Activated CD4-positive, alpha-beta T cell treated with anti-CD3 and anti-CD28 coated beads, Interleukin-2, amount 50 U/mL, for 4 hours (primary cell): Measurements from ENCODE around the gene FGF13.

Source experiments
- DNase-seq, 2 experiments: peaks; one replicate each; pipeline ENCODE4 v3.0.0-alpha.2; 2020

Gene FGF13

GRCh38 chrX:138711399-138712347, at the start of gene FGF13:
Gene FGF13, minus strand, starts transcription at chrX:138711717. Its CDS starts 714 bp downstream, at chrX:138711003.
- no peak for DNase-seq

- DNase-seq, result no peak
These were observed 47.9 kb upstream of the FGF13 start for GRCh38 chrX:138759217-138759943.

- DNase-seq, result no peak
These were observed 44.7 kb upstream of the FGF13 start for GRCh38 chrX:138756234-138756633.

DNA sequence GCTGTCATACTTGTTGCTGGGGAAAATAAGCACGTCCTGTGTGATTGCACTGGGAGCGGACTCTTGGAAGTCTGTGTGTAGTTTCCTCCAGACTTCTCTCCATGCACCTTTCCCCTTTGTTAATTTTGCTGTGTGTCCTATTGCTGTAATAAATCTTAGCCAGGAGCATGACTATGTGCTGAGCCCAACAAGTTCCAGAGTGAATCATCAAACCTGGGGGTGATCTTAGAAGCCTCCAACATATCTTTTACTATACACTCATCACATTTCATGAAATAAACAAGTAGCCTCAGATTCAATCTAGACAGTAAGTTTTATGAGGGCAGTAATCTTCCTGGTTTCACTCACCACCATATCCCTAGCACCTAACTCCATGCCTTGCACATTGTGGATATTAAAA, 43.3 kb upstream of the FGF13 start:
- no peak for DNase-seq

DNA sequence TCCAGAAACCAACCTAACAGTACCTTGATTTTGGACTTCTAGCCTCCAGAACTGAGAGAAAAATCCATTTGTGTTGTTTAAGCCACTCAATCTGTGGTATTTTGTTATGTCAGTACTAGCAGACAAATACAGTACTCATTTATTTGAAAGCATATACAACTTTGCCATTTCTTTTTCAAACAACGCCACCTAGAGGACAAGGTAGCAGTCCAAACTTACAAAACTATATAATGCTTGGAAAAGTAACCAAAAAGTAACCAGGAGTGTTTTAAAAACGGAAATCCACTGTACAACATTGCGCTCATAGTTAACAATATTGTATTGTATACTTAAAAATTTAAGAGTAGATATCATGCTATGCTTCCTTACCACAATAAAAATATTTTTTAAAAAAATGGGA, 37.0 kb upstream of the FGF13 start:
- DNase-seq, result no peak

GRCh38 chrX:138745196-138745595, 33.7 kb upstream of the FGF13 start:
- no peak for DNase-seq

- no peak for DNase-seq
These were observed 30.7 kb upstream of the FGF13 start for GRCh38 chrX:138742217-138742616.

DNA sequence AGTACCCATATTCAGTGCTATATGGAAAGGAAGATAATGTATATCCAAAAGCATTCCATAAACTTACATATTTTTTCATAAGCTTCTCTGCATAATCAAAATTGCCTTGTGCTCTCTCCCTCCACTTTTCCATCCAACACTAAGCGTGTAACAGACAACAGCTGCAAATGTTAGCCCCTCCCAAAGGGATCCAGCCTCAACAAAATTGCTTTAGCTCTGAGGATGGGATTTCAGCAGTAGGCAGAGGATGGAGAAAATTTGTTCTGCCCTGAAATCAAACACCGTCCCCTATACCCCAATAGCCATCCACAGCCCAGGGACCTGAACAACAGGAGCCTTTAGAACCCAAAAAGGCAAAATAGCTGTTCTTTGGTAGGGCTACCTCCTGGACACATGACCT, 28.8 kb upstream of the FGF13 start:
- DNase-seq, result no peak

GRCh38 chrX:138723301-138723700, 11.8 kb upstream of the FGF13 start:
- no peak for DNase-seq

DNA sequence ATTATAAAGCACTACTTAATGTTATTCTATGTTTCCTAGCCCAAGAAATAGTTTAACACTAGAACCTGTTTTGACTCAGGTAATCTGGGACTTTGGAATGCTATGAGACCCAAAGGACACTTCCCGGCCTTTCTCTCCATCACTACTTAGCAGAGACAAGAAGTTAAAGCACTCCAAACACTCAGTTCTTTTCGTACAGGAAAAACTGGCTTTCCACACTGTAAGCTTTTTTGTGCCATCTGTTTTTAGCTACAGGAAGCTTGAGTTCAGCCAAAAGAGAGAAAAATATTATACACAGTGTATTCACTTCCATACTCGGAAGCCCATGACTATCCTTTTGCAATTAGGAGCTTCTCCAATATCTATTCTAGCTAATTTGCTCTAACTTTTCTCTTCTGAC, 7.9 kb upstream of the FGF13 start:
- DNase-seq, result no peak

DNA sequence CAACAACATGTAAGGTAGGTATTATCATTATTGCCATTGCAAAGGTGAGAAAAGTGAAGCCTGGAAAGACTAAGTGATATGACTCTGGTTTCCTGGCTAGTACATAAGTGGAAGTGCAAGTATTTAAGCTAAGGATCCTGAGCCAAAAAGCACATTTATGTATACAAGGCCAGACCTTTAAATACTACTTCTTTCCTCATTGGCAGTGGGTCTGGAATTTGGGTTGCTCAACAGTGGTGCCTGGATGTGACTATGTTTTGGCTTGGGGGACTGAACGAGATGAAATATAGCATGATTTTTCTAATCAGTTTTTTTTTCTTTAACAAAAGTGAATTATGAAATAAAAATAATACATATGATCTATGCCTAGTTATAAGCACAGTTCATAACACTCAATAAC, 7.4 kb upstream of the FGF13 start:
- no peak for DNase-seq

DNA sequence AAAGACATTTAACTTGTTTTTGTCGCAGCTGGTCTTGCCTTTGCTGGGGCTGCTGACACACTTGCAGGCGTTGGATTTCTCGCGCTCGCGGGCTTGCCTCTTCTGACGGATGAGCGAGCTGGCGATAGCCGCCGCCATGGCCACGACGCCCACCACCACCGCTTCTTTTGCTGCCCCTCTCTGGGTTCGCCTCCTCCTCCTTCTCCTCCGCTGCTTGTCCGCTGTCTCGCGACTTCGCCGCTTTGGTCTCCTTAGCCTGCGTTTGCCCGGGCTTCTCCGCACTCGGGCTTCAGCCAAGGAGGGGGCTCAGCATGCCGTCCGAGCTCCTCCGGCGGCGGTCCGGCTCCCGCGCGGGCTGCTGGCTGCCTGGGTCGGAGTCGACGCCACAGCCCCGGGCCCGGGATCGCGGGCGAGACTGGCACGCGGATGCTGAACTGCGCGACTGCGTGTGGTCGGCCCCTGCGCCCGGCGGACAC, 613 bp downstream of the FGF13 start:
- DNase-seq, result no peak

DNA sequence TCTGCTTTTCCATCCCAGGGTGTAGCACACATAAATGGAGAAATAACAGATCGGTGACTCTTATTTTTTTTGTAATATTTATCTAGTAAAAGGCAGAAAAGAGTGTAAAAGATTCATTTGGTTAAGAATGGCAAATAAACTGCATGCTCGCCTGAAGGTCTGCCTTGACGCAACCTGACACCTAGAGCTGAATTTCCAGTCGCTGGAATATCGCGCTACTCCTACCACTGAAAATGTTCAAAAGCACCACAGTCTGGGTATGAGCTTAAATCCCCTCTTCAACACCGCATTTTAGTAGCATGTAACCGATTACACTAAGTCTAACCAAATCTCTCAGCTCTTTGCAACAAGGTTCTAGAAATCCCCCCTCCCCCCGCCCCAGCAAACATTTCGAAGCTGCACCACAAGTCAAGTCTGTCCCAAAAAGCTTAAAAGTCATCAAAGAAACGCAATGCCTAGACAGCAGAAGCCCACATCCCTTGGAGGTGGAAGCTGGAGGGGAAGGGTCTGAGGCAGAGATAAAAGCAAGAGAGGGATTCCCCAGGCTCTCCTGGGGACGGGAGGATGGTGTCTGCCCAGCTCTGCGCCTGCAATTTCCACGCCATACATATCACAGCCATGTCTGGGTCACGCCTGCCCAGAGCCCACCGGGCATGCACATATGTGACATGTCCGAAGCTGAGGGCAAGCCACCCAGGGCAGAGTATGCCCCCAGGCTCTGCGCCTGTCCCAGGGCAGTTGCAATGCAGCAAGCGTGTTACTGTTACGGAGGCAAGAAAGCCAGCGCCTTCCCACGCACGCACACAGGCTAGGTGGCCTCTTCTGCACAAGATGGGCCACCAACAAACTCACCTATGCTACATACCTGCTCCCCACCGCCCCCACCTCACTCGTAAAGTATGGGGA, 1.4 kb downstream of the FGF13 start:
- no peak for DNase-seq

DNA sequence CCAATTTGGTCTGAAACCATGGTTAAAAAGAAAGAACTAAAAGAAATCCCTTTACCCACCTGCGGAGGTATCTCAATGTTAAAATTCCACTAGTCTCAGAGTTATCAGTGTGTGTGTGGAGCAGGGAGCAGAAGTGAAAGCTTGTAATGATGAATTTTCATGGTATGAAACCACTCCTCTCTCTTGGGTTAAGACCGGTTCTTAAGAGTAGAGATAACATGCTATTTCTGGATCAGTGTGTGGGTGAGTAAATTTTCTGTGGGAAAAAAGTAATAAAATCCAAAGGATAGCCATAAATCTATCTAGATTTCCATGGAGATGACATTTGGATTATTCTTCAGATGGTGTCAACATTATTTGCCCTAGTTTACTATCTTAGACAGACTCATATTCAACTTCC, 3.2 kb downstream of the FGF13 start:
- DNase-seq, result no peak

GRCh38 chrX:138704596-138704995, 6.9 kb downstream of the FGF13 start:
- no peak for DNase-seq

DNA sequence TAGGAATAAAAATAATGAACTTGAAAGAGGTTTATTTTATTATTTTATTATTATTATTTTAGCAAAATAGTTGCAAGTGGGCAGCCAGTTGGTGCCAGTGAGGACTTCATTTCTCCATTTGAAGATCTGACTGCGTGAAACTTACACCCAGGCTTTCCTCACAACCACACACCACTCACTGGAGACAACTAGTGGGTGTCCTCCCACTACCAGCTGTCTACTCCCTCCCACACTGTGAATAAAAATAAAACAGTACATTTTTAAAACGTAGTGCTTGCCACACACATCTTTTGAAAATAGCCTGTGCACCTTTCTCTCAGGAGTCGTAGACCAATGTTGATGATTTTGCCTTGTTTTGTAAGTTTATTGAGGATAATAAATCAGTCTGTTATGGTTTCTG, 7.4 kb downstream of the FGF13 start:
- no peak for DNase-seq

GRCh38 chrX:138692591-138692990, 18.9 kb downstream of the FGF13 start:
- no peak for DNase-seq

DNA sequence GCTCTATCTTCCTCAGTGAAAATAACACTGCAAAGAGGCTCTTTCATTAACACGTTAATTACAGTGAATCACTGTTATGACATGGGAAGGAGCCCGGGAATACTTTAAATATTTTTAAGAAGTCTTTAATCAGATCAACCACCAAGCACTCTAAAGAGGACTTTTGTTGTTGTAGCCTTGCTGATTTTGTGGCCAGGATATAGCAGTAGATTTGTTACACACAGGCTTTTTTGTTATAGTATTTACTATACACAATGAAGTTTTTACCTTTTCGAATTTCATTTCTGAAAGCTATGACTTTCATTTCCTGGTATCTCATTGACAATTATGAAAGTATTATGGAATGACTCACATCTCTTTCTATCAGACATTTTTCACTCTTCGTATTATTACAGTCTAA, 20.3 kb downstream of the FGF13 start:
- DNase-seq, result no peak

DNA sequence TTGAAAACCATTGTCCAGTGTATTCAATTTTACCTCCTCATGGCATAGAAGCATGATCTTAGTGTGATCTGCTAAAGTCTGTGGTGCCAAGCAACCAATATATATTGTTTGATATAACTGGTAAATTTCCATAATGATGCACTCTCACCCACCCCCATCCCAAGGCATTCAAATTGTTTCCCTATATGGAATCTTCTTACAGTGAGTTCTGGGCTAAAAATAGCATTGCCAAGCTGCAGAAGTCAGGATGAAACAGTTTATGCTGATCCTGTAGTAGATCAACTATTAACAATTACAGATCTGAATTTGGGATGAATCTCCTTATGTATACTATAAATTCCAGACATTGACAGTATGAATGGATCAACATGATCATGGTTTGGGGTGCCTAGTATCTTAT, 20.9 kb downstream of the FGF13 start:
- DNase-seq, result no peak

GRCh38 chrX:138683600-138683999, 27.9 kb downstream of the FGF13 start:
- DNase-seq, result no peak

GRCh38 chrX:138669693-138670092, 41.8 kb downstream of the FGF13 start:
- no peak for DNase-seq

GRCh38 chrX:138664466-138664865, 47.1 kb downstream of the FGF13 start:
- DNase-seq, result no peak

- DNase-seq, result no peak
These were observed 47.5 kb downstream of the FGF13 start for GRCh38 chrX:138664016-138664415.
